WERI-Rb-1 (cell line): ENCODE measurements around the gene ZMYND8.

Experiments
- DNase-seq: peaks from one replicate; pipeline ENCODE4 v3.0.0-alpha.2; 2020
- H3K27ac ChIP-seq: fragments of 250-450 bp; sonication (Bioruptor Pico); 2 replicates; pipeline ENCODE4 v1.5.1; 2020; ENCODE audit warnings: mild to moderate bottlenecking, moderate library complexity
- H3K27me3 ChIP-seq: fragments of 250-450 bp; sonication (Bioruptor Pico); 2 replicates; pipeline ENCODE4 v1.5.1; 2021; ENCODE audit warnings: mild to moderate bottlenecking, low read depth, moderate library complexity; ENCODE audit not compliant: insufficient read depth, severe bottlenecking
- H3K36me3 ChIP-seq: fragments of 250-450 bp; sonication (Bioruptor Pico); 2 replicates; pipeline ENCODE4 v1.5.1; 2020; ENCODE audit warnings: mild to moderate bottlenecking, moderate library complexity
- H3K4me3 ChIP-seq: 2 replicates; pipeline ENCODE4 v1.5.1; 2011; ENCODE audit warnings: low read depth, mild to moderate bottlenecking, control low read depth, low read length
- H3K9me3 ChIP-seq: fragments of 250-450 bp; sonication (Bioruptor Pico); 2 replicates; pipeline ENCODE4 v1.5.1; 2021; ENCODE audit warnings: mild to moderate bottlenecking, moderate library complexity; ENCODE audit not compliant: severe bottlenecking
- TF ChIP-seq, protein P1 (sequence below): IDR thresholded peaks from 2 replicates; pipeline ENCODE4 v1.5.1; 2011; ENCODE audit warnings: low read depth, mild to moderate bottlenecking, control low read depth, inconsistent platforms, low read length

Gene ZMYND8

DNA sequence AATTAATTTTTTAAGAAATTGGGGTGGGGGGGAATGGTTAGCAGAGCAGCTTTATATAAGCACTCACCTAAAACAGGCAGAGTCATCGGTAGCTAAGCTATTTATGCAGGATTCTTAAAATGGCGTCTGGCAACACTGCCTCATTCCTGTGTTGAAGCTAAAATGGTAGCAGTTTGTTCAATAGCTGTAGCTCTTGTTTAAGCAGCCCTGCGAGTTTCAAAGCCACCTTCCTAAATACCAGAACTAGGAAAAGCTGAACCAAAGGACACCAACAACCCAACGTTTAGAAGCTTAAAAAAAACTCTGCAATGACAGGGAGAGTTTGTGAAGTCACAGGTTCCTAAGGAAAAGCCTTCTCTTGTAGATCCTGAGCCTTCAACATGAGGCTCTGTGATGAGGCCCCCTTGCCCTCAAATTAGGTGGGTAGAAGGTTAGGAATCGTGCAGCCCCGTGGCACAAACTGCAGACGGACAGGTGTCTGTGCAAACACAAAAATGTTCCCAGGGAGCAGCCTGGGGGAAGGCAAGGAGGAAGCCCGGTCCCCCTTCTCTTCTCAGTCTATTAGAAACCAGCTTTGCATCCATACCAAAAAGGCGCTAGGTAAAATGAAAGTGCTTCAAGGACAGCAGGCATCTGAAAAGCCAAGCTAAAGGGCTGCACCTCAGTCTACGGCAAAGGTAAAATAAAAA lies 4.7 kb downstream of the ZMYND8 start:
- Histone ChIP-seq H3K36me3 (peaks cover 32% of the 10 kb centered on the region), H3K9me3 (no peaks in the 10 kb centered on the region), H3K27me3 (no peaks in the 10 kb centered on the region), H3K27ac (peak overlapping the region; percentile 50), H3K4me3 (no peak overlapping the region)
- TF ChIP-seq, protein P1, sequence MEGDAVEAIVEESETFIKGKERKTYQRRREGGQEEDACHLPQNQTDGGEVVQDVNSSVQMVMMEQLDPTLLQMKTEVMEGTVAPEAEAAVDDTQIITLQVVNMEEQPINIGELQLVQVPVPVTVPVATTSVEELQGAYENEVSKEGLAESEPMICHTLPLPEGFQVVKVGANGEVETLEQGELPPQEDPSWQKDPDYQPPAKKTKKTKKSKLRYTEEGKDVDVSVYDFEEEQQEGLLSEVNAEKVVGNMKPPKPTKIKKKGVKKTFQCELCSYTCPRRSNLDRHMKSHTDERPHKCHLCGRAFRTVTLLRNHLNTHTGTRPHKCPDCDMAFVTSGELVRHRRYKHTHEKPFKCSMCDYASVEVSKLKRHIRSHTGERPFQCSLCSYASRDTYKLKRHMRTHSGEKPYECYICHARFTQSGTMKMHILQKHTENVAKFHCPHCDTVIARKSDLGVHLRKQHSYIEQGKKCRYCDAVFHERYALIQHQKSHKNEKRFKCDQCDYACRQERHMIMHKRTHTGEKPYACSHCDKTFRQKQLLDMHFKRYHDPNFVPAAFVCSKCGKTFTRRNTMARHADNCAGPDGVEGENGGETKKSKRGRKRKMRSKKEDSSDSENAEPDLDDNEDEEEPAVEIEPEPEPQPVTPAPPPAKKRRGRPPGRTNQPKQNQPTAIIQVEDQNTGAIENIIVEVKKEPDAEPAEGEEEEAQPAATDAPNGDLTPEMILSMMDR = no peak
- DNase-seq = no peak

DNA sequence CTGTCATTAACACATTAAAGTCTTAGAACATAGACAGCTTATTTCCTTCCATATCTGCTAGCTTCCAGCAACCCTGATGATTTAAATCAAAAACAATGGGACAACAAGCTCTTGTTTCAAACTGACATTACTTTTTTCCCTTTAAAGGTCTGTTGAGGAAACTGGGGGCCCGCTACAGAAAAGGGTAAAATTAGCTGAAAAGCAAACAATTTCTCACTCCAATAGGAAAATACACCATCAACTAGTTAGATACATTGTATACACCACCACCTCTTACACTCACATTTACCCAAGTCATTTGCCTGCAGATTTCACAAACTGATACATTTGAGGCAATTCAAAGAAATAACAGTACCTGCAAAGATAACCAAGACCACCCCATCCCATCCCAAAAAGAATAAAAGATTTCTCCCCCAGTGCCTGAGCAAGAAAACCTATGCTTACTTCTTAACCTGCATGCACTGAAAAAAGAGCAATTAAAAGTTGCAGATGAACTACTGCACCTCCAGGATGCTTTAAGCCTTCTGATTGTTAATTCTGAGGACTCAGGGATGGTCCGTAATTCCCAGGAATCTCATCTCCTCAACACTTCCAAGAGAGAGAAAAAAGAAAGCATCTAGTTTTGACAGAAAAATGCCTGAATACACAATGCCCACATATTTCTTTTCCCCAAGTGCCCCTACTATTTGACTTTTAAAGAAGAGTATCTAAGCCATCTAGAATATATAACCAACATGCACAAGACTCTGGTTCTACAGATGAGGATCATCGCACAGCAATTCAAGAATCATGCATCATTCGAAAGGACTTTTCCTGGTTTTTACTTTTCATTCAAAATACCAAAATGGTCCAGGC lies 5.6 kb downstream of the ZMYND8 start:
- no peak for DNase-seq
- H3K4me3 ChIP-seq = no peak overlapping the region
- H3K27me3 ChIP-seq = no peaks in the 10 kb centered on the region
- H3K9me3 ChIP-seq = no peaks in the 10 kb centered on the region
- TF ChIP-seq, protein P1 = no peak
- H3K36me3 ChIP-seq = peaks cover 35% of the 10 kb centered on the region
- H3K27ac ChIP-seq = no peak overlapping the region; the same call in 1 of the 2 replicates

DNA sequence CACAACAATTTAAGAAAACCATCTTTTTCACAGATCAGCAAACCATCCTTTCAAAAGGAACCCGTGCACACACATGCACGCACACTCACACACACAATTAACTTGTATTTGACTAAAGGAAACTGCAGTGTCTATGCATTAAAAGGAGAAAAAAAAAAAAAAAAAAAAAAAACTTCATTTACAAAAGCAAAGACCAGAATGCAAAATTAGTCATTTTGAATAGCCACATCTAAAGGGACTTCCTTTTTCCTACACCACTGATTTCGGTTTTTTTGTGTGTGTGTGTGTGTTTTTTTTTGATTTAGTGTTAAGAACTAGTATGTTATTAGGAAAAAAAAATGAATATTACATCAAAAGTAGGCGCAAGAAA lies 6.3 kb downstream of the ZMYND8 start:
- H3K4me3 ChIP-seq = no peak overlapping the region

DNA sequence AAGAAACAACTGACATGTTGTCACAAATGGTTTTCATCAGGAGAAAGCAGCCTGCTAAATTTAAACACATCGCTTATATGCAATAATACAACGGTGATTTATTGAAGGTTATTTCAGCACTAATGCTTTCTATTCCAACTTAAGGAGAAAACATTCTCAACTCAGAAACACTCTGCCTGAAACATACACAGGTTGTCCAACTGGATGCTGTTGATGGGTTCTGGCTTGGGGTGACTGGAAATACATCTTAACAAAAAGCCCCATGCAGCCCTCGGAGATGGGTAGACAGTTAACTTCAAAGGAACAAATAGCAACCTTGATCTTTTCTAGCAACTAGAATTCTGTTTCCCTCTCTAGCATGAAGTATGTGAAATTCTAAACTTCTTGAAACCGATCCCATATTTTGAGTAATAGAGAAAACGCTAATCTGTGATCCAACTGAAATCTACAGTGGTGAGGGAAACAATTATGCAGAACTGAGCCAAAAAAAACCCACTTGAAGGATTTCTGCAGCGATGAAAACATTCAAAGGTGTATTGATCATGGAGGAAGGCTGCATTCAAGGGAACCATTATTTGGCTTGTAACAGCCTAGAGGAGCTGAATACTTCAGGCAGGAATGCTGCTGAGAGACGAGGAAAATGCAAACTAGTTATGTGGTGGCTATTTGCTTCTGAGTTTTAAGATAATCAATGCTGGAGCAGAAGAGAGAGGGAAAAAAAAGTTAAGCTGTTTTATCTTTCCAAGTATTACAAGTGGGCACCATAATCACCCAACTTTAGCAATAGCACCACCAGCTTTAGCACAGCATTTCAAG lies 6.9 kb downstream of the ZMYND8 start:
- no peak overlapping the region for H3K27ac ChIP-seq

More for the DNA sequence above, 6.3 kb downstream of the ZMYND8 start:
- Histone ChIP-seq H3K27me3 (no peaks in the 10 kb centered on the region), H3K36me3 (peaks cover 36% of the 10 kb centered on the region), H3K9me3 (no peaks in the 10 kb centered on the region), H3K27ac (no peak overlapping the region)
- TF ChIP-seq, protein P1 = no peak
- no peak for DNase-seq

DNA sequence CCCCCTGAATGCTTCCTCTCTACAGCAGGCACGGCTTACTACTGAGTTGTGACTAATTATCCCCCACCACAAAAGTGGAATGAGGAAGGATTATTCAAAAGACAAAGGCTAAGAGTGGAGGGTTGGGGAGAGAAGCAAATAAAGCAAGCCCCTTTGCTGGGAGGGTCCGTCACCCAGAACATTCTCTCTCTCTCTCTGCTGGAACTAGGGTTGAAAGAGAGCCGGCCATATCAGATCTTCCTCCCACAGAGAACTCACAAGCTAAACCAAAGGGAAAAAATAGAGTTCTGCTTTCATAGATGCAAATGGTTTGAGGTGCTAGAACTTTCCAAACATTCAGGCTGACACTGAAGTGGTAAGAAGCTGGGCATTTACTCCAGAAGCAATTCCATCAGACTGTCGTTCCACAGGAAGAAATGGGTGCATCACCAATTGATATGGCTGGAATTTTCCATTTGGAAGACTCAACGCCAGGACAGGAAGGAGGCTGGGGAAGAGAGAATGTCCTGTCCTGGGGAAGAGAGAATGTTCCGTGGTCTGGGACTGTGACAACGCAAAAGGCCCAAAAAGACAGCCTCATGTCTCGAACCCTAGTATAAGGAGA lies 7.9 kb downstream of the ZMYND8 start:
- Histone ChIP-seq H3K9me3 (no peaks in the 10 kb centered on the region), H3K27ac (no peak overlapping the region), H3K36me3 (peaks cover 49% of the 10 kb centered on the region), H3K4me3 (no peak overlapping the region), H3K27me3 (no peaks in the 10 kb centered on the region)
- TF ChIP-seq, protein P1 = no peak
- DNase-seq = no peak

More for the DNA sequence above, 6.9 kb downstream of the ZMYND8 start:
- Histone ChIP-seq H3K9me3 (no peaks in the 10 kb centered on the region), H3K27me3 (no peaks in the 10 kb centered on the region), H3K36me3 (peaks cover 42% of the 10 kb centered on the region), H3K4me3 (no peak overlapping the region)
- no peak for DNase-seq
- TF ChIP-seq, protein P1 = no peak
